Sigmoid colon (tissue), 7 donors: Measurements from ENCODE around the gene AKAP12. TPM values are rescaled to one million over a fixed set of nuclear protein-coding genes. Genes with fewer than 3 reads are reported as not detected.

ENCODE experiments used
- DNase-seq: peaks from one replicate; pipeline ENCODE4 v3.0.0-alpha.2; 2019
- H3K27ac ChIP-seq, 4 donors: fragments of 200-600 bp; sonication (generic); one replicate each; pipeline ENCODE4 v1.5.1; 2016 to 2019; ENCODE audit warnings: mild to moderate bottlenecking in 1 of 4
- H3K27me3 ChIP-seq, 3 donors: fragments of 200-600 bp; sonication (generic); one replicate each; pipeline ENCODE4 v1.5.1; 2019; ENCODE audit warnings: mild to moderate bottlenecking in 1 of 3
- H3K36me3 ChIP-seq, 4 donors: fragments of 200-600 bp; sonication (generic); one replicate each; pipeline ENCODE4 v1.5.1; 2016 to 2019
- H3K4me1 ChIP-seq, 4 donors: fragments of 200-600 bp; sonication (generic); one replicate each; pipeline ENCODE4 v1.5.1; 2017 to 2019
- H3K4me3 ChIP-seq, 4 donors: fragments of 200-600 bp; sonication (generic); one replicate each; pipeline ENCODE4 v1.5.1; 2017 to 2019; ENCODE audit warnings: mild to moderate bottlenecking in 2 of 4, moderate library complexity in 1 of 4
- H3K9me3 ChIP-seq, 4 donors: fragments of 200-600 bp in 3 of 4; sonication (generic) in 3 of 4; one replicate each; pipeline versions ENCODE4 v1.5.1 to v1.6.1; 2013 to 2019
- EP300 ChIP-seq, 4 donors: sonication (generic); formaldehyde crosslinking; IDR thresholded peaks; one replicate each; pipeline ENCODE4 v1.6.1; 2017; ENCODE audit warnings: antibody characterized with exemption in 4 of 4
- POLR2A ChIP-seq, 2 donors: fragments of 450-650 bp; IDR thresholded peaks; one replicate each; pipeline ENCODE4 v1.6.1; 2016; ENCODE audit warnings: antibody characterized with exemption in 2 of 2, mild to moderate bottlenecking in 2 of 2, moderate library complexity in 2 of 2
- POLR2AphosphoS5 ChIP-seq, 4 donors: sonication (generic); formaldehyde crosslinking; IDR thresholded peaks; one replicate each; pipeline ENCODE4 v1.6.1; 2017; ENCODE audit warnings: antibody characterized with exemption in 4 of 4
- WGBS, 2 donors: extraction: QIAGEN DNeasy Blood & Tissue Kit; methylation state at CpG; one replicate each; pipeline ENCODE4 v1.1.7; 2013; 5-methylcytosine and 5-hydroxymethylcytosine counted together
- intact Hi-C: fragments of 100-400 bp; cut with DNase I; formaldehyde crosslinking; loops from one replicate; pipeline ENCODE4 v1.15.1; 2023
- polyA plus RNA-seq, 3 donors: library from polyadenylated mRNA; stranded (reverse); fragments of 200-250 nt; gene quantifications; one replicate each; pipeline ENCODE4 v1.2.3, GENCODE V29; 2013
- total RNA-seq, 4 donors: library from RNA; depleted of rRNA; stranded (reverse); fragments of >200 nt; gene quantifications; one replicate each; pipeline ENCODE4 v1.1.0, GENCODE V29; 2016
- TF ChIP-seq, protein P1 (sequence below), 4 experiments: fragments of 450-650 bp in 3 of 4; fragments of 200-600 bp in 1 of 4; IDR thresholded peaks; one replicate each; pipeline ENCODE4 v1.5.1; 2016 to 2019; ENCODE audit warnings: antibody characterized with exemption in 4 of 4, mild to moderate bottlenecking in 3 of 4, moderate library complexity in 2 of 4
- donor health status: healthy with polysubstance abuse.
- donor health status: Bipolar disorder and iron deficiency.
- donor health status: healthy.

Gene AKAP12
- total and polyA plus RNA-seq, 7 donors: 1.2 to 244 (median 133) TPM

DNA sequence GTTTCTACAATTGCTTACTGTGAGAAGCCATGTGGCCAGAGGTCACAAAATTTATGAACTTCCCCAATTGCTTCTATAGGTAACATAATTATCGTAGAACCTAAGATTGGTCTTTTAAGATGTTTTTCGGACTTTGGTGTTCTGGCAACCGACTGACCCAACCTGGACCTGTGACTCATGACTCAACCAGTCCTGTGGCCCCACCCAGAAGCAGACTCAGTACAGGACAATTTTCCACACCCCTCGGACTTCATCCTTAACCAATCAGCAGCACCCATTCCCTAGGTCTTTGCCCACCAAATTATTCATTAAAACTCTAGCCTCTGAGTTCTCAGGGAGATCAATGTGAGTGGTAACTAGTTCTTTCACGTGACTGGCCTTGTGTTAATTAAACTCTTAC is 26.4 kb upstream of the AKAP12 start:
- H3K4me1 ChIP-seq: peaks cover 0 to 10% (median 7%) of the 10 kb centered on the region in 4 donors
- WGBS, 2 donors: 91 to 95% methylated on average over 5 of the region's 5 CpGs
- no peak overlapping the region for H3K27ac ChIP-seq
- H3K36me3 ChIP-seq: no peaks in the 10 kb centered on the region
- H3K4me3 ChIP-seq: no peak overlapping the region
- H3K9me3 ChIP-seq: no peaks in the 10 kb centered on the region
- TF ChIP-seq POLR2A (IDR thresholded peaks at IDR 0.05): no peak
- TF ChIP-seq, protein P1, sequence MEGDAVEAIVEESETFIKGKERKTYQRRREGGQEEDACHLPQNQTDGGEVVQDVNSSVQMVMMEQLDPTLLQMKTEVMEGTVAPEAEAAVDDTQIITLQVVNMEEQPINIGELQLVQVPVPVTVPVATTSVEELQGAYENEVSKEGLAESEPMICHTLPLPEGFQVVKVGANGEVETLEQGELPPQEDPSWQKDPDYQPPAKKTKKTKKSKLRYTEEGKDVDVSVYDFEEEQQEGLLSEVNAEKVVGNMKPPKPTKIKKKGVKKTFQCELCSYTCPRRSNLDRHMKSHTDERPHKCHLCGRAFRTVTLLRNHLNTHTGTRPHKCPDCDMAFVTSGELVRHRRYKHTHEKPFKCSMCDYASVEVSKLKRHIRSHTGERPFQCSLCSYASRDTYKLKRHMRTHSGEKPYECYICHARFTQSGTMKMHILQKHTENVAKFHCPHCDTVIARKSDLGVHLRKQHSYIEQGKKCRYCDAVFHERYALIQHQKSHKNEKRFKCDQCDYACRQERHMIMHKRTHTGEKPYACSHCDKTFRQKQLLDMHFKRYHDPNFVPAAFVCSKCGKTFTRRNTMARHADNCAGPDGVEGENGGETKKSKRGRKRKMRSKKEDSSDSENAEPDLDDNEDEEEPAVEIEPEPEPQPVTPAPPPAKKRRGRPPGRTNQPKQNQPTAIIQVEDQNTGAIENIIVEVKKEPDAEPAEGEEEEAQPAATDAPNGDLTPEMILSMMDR (IDR thresholded peaks at IDR 0.05): no peak
- TF ChIP-seq POLR2AphosphoS5 (IDR thresholded peaks at IDR 0.05): no peak
- TF ChIP-seq EP300 (IDR thresholded peaks at IDR 0.05): no peak
- intact Hi-C loops: no loop called here
- DNase-seq: no peak
- H3K27me3 ChIP-seq: no peaks in the 10 kb centered on the region

DNA sequence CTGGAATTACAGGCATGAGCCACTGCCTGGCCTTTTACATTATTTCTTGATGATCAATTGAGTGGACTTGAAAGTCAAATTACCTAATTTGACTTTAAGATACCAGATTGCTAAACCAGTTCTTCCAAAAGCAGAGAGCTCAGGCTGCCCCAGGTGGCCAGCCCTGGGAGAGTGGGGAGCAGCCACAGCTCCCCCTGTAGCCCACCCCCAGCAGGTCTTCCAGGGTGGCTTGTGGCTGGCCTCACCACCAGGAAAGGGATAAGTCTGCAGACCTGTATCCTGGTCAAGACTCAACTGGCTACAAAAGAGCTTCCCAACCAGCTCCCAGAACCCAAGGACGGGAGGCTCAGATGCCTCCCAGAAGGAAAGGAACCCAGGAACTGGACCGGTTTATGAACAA is 23.8 kb upstream of the AKAP12 start:
- Histone ChIP-seq H3K36me3 (no peaks in the 10 kb centered on the region), H3K27me3 (no peaks in the 10 kb centered on the region), H3K27ac (no peak overlapping the region), H3K4me1 (no peaks in the 10 kb centered on the region), H3K9me3 (no peaks in the 10 kb centered on the region), H3K4me3 (no peak overlapping the region)
- 84 to 85% methylated on average over 2 of the region's 2 CpGs for WGBS, 2 donors
- TF ChIP-seq POLR2AphosphoS5 (IDR thresholded peaks at IDR 0.05) (no peak), EP300 (IDR thresholded peaks at IDR 0.05) (no peak), POLR2A (IDR thresholded peaks at IDR 0.05) (no peak)
- TF ChIP-seq, protein P1 (IDR thresholded peaks at IDR 0.05): no peak
- intact Hi-C loops: no loop called here
- no peak for DNase-seq

DNA sequence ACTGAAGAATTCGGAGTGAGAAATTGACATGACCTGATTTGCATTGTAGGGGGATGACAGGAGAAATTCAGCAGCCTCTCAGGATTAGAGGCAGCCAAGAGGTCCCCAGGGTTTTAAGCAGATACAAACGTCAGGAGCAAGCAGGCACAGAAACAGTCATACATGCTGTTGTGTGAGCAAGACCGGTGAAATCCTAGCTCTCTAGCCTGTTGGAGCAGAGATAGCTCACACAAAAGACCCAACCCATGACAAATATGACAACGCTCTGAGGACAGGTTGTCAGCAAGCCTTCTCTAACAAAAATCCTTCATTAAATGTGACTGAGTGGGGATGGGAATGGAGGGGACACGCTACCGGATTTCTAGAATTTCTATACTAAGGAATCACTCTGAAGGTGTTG is 23.0 kb upstream of the AKAP12 start:
- intact Hi-C loops: no loop called here
- 71 to 74% methylated on average over 6 of the region's 6 CpGs for WGBS, 2 donors
- H3K27me3 ChIP-seq: no peaks in the 10 kb centered on the region
- no peaks in the 10 kb centered on the region for H3K9me3 ChIP-seq
- TF ChIP-seq, protein P1 (IDR thresholded peaks at IDR 0.05): no peak
- TF ChIP-seq EP300 (IDR thresholded peaks at IDR 0.05): no peak
- no peak for TF ChIP-seq POLR2AphosphoS5 (IDR thresholded peaks at IDR 0.05)
- no peak for TF ChIP-seq POLR2A (IDR thresholded peaks at IDR 0.05)
- H3K27ac ChIP-seq: no peak overlapping the region
- no peaks in the 10 kb centered on the region for H3K36me3 ChIP-seq
- no peak for DNase-seq
- H3K4me1 ChIP-seq: no peaks in the 10 kb centered on the region
- H3K4me3 ChIP-seq: no peak overlapping the region

DNA sequence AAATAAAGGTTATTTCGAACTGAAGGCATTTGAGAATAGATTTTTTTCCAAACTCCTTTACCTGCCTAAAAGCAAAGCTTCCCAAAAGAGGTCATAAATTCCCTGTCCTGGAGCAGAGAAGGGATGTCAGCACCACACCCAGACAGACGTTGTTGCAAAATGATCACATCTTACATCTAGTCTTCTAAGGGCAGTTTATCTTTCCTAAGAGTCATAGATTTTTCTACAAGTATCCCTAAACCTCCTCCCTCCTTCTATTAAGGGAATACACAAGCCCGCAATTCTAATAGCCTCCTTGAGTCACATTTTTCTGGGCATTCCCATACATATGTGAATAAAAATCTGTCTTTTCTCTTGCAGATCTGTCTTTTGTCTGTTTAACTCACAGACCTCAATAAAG is 20.6 kb upstream of the AKAP12 start:
- Histone ChIP-seq H3K9me3 (no peaks in the 10 kb centered on the region), H3K4me1 (no peaks in the 10 kb centered on the region), H3K27me3 (no peaks in the 10 kb centered on the region), H3K36me3 (no peaks in the 10 kb centered on the region), H3K4me3 (no peak overlapping the region), H3K27ac (no peak overlapping the region)
- TF ChIP-seq POLR2A (IDR thresholded peaks at IDR 0.05): no peak
- no peak for TF ChIP-seq POLR2AphosphoS5 (IDR thresholded peaks at IDR 0.05)
- TF ChIP-seq, protein P1 (IDR thresholded peaks at IDR 0.05): no peak
- TF ChIP-seq EP300 (IDR thresholded peaks at IDR 0.05): no peak
- intact Hi-C loops: no loop called here
- DNase-seq: no peak
- 71 to 79% methylated on average over 3 of the region's 3 CpGs for WGBS, 2 donors

DNA sequence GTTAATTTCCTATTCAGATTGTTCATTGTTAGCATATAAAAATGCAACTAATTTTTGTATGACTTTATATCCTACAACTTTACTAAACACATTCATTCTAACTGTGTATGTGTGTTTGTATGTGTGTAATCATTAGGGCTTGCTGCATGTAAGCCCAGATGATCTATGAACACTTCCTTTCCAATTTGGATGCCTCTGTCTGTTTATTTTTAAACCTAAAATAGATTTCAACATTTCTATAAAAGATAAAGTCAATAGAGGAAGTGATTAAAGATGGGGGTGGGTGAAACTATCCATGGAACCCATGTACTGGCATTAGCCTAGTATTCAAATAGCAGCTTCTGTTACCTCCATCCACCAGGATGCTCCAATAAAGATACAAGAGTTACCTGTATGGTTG is 15.7 kb upstream of the AKAP12 start:
- no peak for DNase-seq
- no peak overlapping the region for H3K27ac ChIP-seq
- TF ChIP-seq POLR2AphosphoS5 (IDR thresholded peaks at IDR 0.05): no peak
- no peaks in the 10 kb centered on the region for H3K27me3 ChIP-seq
- no peak overlapping the region for H3K4me3 ChIP-seq
- intact Hi-C loops: no loop called here
- H3K4me1 ChIP-seq: no peaks in the 10 kb centered on the region
- no peaks in the 10 kb centered on the region for H3K9me3 ChIP-seq
- no peaks in the 10 kb centered on the region for H3K36me3 ChIP-seq
